Fibroblast of skin of left biceps (primary cell): Measurements from ENCODE around the gene AADAT.
A peak's percentile ranks its signal among the peaks of the same experiment; 100 is the strongest.
"Not testable (repeated sequence)": the region's sequence is repeated elsewhere in the genome, so short reads cannot be mapped to it uniquely, and the experiment has no call there.

Experiments used
- DNase-seq, 2 experiments: peaks; one replicate each; pipeline ENCODE4 v3.0.0-alpha.2; 2013; ENCODE audit warnings: low read depth in 2 of 2

Gene AADAT

DNA sequence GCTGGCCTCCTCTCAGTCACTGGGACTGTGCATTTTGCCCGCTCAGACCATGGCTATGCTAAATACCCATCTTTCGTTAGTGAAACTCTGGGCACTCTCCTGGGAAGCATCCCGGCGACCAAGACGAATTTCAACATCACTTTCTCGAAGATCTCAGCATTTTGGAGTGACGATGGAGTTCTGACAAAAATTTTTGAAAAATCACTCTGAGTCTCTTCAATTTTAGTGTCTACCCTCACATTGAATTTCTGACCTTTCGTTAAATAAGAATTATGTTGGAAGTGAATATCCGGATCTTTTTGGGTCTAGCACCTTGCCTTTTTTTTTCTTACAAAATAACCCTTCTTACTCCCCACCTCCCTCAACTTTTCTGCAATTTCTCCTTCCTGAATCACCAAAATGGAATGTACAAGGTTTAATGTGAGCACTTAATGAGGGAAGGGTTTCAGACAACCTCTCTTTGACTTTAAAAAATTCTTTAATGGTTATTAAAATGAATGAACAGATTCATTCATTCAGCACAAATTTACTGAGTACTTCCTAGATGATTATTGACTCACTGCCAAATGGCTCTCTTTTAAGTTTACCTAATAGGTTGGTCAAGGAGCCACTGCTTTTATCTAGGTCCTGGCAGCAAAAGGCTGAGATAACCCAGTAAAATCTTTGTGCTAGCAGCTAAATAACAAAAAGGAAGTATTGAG lies 746 bp upstream of the AADAT start:
- DNase-seq, result no peak

DNA sequence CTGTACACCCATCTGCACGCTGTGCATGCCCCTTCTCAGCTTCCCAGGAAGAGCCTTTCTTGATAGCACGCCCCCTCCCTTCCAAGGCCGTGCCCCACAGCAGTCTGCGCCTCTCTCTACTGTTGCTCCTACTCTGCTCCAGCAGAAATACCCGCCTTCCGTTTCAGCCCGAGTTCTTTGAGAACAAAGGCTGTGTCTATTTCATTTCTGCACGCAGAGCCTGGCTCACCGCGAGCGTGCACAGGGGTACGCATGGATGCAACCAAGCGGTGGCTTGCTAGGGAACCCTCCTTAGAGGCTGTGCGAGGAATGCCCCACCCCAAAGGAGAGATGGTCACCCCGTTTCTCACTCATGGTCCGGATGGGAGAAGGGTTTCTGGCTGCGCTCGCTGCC lies 485 bp downstream of the AADAT start:
- no peak for DNase-seq

DNA sequence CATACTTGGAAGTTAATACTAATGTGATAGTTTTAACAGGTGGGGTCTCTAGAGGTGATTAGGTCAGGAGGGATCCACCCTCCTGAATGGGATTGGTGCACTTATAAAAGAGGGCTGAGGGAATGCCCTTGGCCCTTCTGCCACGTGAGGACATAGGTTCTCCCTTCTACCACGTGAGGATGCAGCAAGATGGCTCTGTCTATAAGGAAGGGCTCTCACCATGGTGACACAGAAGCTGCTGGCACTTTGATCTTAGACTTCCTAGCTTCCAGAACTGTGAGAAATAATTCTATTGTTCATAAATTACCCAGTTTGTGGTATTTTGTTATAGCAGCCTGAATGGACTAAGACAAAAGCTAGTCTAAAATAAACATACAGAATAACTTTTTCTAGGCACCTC lies 1.0 kb downstream of the AADAT start:
- DNase-seq, result no peak

DNA sequence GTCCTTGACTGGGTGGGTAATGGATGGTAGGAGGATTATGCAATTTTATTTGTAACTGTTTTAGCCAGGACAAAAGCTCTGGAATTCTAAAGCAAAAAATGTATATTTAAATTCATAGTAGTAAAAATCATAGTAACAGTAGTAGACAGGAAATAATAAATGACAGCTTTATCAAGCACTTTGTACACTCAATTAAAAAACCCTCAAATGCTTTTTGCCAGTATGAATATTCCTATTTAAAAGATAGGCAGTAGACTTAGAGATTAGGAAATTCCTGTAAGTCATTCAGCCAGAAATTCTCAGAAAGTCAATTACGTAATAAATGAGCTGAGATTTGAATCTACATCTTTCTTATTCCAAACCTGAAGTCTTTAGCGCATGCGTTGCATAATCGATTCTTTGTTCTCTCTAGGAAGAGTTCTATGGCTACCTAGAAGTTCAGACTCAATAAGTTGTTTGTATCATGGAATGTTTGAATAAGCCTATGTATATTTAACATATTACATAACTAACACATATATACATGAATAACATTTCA lies 2.5 kb downstream of the AADAT start:
- no peak for DNase-seq

DNA sequence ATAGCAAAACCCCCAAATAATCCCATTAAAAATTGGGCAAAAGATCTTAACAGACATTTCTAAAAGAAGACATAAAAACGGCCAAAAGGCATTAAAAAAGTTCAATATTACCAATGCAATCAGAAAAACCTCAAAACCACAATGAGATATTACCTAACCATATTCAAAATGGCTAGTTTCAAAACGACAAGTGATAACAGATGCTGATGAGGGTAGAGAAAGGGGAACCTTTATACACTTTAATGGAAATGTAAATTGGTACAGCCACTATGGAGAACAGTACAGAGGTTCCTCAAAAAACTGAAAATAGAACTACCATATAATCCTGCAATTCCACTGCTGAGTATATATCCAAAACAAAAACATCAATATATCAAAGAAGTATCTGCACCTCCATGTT lies 6.2 kb downstream of the AADAT start:
- no peak for DNase-seq

DNA sequence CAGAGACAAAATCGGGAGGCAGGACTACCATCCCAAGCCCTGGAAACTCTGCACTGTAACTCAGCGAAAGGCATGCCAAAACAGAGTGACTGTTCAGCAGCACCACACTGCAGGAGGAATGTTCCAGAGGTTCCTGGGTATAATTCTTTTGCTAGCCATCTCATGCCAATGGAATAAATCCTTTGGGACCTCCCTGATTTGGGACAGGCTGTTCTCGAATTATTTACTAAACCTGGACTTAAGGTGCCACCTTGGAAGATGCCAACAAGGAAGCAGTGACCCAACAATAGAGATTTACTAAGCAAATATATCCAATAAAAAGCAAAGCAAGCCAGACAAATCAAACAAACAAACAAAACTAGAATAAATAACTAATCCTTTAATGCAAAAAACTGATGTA lies 9.3 kb downstream of the AADAT start:
- DNase-seq, result no peak

DNA sequence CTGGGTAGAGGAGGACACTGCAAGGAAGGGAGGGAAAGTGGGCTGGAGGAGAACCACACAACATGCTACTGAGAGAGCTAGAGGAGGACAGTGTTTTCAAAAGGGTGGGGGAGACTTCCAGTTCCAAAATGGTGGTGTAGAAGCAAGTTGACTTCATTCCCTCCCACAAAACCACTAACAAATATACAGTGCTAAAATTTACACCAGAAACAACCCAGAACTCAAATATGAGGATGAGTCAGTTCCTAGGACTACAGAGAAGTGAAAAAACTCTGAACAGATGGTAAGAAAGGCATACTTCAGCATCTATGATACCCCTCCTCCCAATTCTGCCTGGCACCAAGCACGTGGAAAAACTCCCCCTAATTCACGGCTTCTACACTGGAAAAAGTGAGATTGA lies 9.8 kb downstream of the AADAT start:
- no peak for DNase-seq

DNA sequence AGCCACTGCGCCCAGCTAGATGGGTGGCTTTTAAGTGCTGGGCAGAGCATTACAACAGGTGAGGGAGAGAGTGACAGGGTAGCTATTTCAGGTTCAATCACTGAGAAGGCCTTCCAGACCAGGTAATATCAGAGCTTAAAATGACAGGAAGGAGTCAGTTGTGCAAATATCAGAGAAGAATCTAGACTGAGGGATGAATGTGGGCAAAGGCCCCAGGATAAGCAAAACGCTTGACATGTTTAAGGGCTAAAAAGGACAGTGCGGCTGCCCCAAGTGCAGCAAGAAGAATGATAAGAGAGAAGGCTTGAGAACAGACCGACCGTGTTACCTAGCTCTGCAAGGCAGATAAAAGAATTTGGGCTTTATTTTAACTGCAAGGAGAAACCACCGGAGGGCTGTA lies 18.6 kb downstream of the AADAT start:
- DNase-seq, result no peak

DNA sequence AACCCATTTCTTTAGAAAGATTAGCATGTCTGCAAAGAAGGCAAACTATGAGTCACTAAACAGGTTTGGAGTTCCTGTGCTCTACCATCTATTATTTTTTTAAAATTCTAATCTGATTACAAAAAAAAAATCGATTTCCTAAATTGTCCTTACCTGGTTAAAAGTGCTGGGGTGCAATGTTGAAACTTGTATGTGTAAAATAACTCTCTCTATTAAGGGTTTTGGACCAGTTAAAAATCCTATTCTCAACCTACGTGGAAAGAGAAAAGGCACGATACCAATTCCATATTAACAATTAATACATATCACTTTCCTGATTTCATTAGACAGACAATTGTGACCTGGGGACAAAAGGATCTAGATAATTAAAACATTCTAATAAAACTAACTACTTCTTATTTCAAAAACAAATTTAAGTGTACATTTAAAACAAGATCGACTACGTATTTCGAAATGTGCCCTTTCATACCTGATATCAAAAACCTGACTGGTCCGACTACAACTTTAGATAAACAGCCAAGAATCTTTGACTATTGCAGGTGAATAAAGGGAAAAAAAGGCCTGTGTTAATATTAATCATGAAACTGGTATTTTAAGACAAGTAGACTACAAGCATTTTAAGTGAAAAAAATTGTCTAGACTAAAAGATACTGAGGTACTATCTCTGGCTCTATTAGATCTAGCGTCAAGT lies 21.2 kb downstream of the AADAT start:
- no peak for DNase-seq

DNA sequence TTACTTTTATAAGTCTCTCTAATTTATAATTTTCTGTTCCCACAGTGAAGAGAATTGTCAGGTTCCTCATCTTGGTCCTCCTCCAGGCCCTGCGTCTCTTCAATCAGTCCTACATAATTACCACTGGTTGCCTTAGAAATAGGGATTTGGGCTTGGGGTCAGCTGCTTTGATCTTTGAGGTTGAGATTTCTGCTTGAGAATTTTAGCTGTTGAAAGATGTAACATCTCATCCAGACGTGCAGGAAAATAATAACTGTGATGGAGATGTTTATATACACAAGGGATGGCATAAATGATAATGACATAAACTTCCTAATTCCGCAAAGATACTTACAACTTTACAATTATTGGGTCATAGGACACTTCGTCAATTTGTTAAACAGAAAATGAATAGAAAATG lies 30.3 kb downstream of the AADAT start:
- DNase-seq, result no peak

DNA sequence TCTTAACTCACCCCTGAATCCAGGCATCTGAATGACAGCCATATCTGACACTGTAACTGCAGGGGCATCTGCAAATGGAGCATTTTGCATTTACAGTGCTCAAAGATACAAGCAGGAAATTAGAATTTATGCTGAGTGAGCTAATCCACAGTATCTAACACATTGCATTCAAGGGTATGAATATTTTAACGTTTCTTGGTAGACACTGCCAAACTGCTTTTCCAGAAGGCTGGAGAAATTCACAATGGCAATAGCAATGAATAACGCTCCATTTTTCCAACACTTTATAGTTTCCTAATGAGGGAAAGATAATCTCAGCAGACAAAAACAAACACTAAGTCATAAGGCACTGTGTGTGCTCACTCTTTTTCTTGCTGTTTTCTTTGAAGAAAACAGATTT lies 30.9 kb downstream of the AADAT start:
- DNase-seq, result no peak

DNA sequence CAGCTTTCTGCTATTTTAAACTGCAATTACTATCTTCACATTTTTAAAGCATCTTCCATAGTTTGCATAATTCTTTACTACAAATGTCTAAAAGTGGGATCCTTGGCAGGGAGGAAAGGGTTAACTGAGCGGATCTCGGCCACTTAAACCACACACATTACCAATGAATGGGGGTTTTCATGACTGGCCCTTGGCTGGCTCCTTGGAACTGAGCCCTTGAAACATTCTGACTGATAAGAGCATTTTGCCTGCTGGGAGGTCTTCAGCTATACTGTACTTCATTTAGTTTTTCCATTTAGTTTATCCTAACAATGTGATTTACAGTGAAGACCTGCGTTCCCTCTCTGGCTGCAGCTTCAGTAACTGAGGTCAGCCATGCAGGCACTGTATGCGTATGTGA lies 31.9 kb downstream of the AADAT start:
- no peak for DNase-seq

DNA sequence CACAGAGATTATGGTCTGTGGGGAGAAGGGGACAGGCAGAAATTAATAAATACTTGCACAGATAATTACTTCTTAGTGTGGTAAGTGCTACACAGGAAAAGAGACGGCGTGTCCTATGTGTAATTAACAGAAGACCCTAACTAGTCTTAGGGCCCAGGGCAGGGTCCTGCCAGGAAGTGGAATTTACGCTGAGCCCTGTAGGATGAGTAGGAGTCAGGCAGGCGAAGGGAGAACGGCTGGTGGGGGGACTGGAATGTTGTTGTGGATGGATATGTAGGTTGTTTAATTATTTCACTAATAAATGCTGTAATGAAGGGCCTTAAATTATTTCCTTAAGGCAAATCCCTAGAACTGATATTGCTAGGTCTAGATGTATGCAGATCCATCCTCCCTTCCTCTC lies 36.8 kb downstream of the AADAT start:
- no peak for DNase-seq

DNA sequence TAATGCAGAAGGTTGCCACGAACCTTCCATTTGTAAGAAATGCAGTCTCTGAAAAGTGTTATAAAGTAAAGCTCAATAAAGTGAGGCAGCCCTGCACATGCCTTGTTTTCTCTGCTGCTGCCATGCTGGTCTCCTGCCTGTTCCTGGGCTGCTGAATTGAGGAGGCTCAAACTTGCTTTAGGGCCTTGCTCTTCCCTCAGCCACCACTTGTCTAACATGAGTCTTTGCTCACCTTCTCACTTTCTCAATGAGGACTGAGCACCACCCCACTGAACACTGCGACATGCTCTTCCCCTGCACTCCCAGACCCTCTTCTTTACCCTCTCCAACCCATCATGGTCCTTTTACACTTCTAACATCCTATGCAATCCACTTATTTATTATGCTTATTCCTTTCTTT lies 38.4 kb downstream of the AADAT start:
- no peak for DNase-seq

DNA sequence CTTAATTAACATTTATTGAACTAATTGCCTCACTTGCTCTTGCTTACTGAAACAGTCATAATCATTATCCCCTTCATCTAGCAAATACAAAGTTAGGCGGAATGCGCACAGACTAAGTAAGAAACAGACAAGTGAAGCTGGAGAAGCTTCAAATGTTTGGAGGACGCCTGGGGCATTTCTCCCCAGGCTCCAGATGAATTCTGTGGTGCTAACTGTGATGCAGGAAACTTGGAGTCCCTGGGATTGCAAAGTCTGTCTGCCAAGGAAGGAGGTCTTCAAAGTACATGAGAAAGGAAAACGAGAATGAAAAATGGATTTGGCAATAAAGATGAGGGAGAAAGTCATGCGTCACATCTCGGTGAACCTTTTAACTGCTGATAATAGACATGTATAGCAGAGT lies 40.0 kb downstream of the AADAT start:
- DNase-seq, result no peak

DNA sequence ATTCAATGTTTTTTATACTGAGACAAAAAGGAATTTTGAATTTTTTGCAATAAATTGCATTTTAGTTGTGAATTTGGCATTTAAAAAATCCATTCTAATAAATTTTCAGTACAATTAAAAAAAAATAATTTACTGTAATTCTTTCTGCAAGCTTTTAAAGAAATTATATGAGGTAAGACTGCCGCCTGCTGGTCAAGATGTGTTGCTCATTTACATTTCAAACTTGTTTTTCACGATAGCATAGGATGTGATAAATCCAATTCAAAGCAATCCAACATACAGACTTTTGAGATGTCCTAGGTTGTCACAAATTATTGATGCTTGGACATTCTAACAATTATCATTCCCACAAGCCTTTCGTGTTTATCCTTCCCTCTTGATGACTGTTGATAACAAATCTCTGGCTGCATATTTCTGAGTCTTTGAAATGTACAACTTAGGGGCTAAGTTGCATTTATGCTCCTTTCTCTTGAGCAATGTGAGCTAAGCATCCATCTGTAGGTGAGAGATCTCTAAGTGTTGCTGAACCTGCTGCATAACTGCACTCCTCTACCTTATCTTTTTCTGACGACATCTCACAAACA lies 41.9 kb downstream of the AADAT start:
- DNase-seq, result peak; percentile 11 to 31

DNA sequence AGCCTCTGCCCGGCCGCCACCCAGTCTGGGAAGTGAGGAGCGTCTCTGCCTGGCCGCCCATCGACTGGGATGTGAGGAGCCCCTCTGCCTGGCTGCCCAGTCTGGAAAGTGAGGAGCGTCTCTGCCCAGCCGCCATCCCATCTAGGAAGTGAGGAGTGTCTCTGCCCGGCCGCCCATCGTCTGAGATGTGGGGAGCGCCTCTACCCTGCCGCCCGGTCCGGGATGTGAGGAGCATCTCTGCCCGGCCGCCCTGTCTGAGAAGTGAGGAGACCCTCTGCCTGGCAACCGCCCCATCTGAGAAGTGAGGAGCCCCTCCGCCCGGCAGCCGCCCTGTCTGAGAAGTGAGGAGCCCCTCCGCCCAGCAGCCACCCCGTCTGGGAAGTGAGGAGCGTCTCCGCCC lies 43.6 kb downstream of the AADAT start:
- not testable (repeated sequence) for DNase-seq

DNA sequence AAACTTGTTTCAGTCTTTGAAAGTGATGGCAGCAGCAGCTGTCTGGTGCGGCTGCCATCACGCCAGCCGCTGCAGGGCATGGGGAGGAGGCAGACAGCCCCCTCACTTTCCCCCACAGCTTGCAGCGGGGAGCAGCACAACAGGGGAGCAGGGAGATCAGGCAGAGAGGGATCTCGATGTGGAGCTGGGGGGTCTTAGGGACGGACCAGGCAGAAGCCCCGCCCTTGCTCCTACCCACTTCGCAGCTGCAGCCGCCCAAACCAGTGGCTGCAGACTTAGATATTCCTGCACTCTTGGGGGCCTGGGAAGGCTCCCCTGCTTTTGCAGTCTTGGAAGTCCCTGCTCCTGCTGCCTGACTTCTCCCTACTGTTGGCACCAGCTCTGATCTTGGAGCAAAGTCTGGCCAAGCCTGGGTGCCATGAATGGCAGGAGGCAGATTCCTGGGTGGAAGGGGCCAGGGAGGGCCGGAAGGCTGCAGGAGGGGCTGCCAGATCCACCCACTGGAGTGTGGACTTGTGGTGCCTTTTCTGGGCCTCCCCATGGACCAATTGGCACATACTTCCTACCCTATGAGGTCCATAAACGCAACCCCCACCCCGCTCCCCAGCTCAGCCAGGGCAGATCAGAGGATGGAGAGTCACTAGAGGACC lies 49.6 kb downstream of the AADAT start:
- no peak for DNase-seq

DNA sequence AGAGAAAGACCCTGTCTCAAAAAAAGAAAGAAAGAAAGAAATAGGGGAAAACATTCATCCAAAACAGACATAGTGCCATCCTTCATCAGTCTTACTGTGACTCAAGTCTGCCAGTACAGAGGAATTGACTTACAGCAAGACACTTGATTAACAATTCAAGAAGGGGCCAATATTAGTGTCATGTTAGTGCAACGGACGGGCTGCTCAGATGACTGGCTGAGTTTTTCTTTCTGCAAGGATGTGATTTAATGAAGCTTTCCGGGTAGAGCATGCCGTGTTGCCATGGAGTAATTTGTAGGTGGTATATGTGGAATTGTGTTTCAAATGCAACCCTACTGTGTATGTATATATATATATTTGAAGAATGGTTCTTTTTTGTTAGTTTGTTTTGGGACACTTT lies 51.0 kb downstream of the AADAT start:
- DNase-seq, result no peak

DNA sequence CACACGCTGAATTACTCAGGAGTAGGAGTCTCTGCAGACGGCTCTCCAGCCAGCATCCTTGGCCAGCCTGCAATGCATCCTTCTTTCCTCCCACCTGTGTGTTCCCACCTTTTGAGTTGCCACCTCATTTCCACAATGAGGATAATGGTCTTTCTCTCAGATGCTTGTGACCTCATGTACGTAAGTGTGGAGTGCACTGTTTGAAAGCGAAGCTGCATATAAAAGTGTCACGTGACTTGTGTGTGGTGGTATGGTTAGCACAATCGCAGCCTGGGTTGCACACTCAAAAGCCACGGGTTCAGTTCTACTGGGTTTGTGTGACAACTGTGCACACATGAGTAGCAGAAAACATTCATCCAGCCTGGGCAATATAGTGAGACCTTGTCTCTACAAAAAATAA lies 51.5 kb downstream of the AADAT start:
- DNase-seq, result no peak

DNA sequence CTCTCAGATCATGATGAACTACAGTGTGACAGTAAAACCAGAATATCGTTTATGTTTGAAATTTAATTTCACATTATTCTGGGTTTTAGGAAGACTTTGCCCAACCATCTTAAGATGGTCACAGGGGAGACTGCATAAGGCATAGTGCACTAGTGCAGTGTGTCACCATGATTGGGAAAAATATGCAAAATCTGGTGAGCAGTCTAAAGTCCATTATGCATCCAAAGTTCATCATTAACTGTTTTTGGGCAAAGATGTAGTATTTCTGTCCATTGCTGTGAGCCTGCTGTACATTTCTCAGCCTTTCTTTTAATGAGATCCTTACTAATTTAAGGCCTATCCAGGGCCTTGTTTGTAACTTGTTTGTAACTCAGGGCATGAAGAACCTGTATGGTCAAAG lies 52.3 kb downstream of the AADAT start:
- DNase-seq, result no peak

DNA sequence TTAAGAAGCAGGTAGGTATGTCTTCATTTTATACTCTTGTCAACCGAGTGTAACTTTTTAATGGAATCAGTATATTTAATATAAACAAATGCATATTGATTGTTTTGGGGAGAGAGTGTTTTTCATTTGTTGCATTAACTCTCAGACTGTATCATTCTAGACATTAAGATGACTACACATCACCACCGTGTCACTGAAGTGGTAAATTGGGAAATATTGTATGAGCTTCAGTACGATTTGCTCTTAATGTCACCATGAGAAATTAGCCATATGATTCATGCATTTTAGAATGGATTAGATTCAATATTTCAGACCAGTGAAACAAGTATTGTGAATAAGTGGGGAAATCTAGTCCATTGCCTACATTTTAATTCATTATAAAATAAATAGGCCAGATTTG lies 53.9 kb downstream of the AADAT start:
- no peak for DNase-seq

DNA sequence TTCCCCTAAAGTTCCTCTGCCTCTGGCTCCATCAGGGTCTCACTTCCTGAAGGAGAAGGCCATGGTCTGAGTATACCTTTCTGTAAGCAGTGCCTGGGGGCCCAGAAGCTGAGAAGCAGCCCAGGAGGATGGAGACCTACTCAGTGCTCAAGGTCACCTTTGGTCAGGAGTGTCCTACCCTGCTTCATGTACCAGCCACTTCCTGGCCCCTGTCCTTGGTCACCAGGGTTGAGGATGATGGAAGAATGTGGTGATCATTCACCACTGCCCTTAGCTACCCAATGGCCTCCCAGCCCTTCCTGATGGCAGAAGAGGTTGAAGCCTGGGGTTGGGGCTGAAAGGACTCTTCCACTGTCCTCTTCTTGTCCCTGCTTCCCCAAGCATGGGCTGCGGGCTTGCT lies 54.5 kb downstream of the AADAT start:
- no peak for DNase-seq
